GM19468 (cell line): ENCODE results near the gene TSSC4.
A peak's percentile ranks its signal among the peaks of the same experiment; 100 is the strongest.

ENCODE experiments used
- ATAC-seq: cut with Tn5 transposase; IDR thresholded peaks from one replicate; pipeline ENCODE4 v1.9.1; 2021; ENCODE audit warnings: mild to moderate bottlenecking, moderate library complexity, moderate number of reproducible peaks; ENCODE audit not compliant: unreplicated experiment; ENCODE audit errors: extremely low read depth

The TSSC4 gene

DNA sequence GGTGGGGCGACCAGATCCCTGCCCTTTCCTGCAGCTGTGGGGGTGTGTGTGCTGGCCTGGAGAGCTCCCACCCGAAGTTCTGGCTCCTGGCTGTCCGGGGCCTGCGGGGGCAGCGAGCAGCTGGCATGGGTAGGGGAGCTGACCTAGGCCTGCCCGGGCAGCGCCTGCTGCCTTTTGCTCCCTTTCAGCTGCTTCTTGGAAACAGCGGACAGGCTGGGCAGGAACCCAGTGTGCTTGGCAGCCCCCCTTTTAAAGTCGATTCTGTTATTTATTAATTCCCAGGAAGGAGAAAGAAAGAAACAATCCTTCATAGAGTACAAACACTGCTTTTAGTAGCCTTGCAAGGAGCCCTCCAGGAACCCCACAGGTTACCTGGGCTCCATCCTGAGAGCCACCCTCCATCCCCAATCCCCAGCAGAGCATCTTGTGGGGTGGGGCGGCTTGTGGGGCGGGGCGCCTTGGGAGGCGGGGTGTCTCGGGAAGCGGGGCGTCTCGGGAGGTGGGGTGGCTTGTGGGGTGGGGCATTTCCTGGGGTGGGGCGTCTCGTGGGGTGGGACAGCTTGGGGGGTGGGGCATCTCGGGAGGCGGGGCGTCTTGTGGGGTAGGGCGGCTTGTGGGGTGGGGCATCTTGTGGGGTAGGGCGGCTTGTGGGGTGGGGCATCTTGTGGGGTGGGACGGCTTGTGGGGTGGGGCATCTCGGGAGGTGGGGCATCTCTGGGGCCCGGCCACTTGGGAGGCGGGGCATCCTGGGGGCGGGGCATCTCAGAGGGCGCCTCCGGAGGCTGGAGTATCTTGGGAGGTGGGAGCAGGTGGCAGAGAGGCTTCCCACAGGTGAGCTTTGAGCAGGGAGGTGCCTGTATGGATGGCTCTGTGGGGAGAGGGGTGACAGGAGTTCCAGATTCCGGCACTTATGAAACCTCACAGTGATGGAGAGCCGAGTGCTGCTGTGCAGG is 16.4 kb upstream of the TSSC4 start:
- no peak for ATAC-seq

DNA sequence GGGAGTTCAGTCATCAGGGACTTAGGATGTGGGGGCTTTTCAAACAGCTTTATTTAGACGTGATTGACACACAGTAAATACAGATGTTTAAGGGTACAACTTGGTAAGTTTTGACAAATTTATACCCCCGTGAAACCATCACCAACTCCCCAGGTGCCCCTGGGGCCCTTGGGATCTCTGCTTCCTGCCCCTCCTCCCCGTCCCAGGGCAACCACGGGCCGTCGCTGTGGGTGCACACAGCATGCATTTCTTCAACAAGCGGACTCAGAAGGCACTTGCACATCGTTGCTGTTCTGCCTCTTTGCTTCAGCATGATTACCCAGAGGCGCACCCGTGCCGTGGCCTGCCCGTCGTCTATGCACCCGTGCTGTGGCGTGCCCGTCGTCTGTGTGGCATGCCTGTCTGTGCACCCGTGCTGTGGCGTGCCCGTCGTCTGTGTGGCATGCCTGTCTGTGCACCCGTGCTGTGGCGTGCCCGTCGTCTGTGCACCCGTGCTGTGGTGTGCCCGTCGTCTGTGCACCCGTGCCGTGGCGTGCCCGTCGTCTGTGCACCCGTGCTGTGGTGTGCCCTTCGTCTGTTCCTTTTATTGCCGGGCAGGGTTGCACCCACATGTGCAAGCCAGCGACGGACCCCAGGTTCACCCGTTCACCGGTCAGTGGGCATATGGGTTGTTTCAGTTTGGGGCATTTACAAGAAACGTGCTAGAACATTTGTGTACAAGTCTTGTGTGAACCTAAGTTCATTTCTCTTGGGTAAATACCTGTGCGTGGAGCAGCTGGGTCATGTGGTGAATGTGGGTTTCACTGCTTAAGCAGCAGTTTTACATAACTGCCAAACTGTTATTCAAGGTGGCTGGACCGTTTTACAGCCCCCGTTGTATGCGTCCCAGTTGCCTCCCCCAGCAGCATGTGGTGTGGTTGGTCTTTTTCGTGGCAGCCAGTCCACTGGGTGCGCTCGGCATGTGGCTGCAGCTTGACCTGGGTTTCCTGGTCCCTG is 15.1 kb upstream of the TSSC4 start:
- ATAC-seq = peak; percentile 40

- ATAC-seq = no peak
These were observed 14.0 kb upstream of the TSSC4 start for GRCh38 chr11:2386591-2386990.

GRCh38 chr11:2387266-2387987 is 13.1 kb upstream of the TSSC4 start:
- ATAC-seq = no peak

DNA sequence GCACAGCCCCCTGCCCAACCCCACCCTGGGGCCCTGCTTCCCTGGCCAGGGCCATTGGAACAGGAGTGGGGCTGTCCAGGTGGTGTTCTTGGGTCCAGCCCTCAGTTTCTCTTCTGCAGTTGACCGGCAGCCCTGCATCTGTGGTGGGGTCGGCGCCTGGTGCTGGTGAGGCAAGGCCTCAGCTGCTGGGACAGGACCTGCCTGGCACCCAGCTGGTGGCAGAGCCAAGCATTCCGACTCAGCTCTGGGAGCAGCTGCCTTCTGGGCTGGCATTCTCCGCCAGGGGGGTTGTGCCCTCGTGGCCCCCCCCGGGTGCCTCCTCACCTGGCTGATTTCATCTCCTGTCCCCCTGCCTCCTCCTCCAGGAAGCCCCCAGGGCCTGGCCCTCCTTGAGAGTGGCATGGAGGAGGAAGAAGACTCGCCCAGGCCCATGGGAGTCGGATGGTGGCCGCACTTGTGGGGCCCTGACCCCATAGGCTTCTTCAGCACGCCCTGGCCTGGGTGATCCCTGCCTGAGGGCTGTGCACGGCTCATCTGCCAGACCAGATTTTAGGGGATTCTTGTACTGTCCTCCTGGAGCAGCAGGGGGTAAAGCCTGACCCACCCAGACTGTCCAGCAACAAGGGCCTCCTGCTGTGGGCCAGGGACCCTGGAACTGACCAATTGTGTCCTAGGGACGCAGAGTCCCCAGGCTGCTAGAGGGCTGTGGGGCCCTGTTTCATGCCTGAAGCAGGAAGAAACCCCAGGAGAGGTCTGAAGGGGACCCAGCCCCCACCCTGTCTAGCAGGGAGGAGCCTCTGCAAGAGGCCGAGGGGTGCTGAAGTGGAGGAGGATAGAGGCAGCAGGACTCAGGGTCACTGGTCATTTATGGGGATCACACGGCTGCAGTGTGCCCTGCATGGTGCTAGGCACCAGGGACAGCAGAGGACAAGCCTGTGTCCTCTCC is 11.8 kb upstream of the TSSC4 start:
- no peak for ATAC-seq

DNA sequence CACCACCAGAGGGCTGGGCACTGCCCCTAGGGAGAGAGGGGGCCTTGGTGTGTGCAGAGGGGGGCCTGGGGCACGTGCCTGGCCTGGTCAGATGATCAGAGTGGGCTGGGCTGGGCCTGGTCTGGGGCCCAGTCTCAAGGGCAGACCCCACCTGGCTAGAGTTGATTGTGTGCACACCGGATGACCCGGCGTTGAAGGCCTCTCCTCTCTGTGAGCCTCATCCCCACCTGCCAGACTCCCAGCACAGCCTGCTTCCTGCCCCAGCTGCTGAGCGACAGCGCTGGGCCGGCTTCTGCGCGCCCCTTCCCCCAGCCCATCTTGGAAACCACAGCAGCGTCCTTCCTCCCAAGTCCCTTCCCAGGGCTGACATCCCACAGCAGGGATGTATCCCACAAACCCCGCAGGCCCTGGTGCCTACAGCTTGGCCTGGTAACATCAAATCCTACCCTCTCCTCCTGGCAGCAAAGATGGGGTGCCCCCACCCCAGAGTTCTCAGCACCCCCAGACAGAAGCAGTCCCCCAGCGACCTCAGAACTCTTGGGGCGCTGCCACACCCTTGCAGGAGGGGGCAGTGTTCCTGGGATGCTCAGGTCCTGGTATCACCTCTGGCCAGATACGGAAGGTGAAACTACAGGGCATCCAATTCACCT is 11.0 kb upstream of the TSSC4 start:
- ATAC-seq = no peak

DNA sequence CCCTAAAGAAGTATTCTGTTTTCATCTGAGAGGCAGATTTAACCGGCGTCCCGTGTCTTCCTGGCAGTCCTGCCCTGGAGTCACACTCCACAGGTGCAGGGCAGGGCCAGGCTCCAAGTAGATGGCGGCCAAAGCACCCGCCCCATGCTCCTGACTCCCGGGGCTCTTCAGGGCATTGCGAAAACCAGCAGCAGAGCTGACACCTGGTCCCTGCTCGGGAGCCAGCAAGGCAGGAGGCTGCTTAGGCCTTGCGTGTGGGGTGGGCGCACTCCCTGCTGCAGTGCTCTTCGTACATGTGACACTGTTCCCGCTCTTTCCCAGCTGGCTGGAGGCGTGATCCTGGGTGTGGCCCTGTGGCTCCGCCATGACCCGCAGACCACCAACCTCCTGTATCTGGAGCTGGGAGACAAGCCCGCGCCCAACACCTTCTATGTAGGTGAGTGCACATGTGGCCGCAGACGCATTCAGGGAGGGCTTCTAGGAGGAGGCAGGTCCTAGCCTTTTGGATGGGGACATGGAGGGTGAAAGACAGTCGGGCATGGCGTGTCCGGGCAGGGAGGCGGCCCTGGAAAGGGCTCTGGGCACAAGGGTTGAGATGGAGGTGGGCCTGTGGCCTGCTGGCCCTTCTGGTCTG is 10.3 kb upstream of the TSSC4 start:
- no peak for ATAC-seq

DNA sequence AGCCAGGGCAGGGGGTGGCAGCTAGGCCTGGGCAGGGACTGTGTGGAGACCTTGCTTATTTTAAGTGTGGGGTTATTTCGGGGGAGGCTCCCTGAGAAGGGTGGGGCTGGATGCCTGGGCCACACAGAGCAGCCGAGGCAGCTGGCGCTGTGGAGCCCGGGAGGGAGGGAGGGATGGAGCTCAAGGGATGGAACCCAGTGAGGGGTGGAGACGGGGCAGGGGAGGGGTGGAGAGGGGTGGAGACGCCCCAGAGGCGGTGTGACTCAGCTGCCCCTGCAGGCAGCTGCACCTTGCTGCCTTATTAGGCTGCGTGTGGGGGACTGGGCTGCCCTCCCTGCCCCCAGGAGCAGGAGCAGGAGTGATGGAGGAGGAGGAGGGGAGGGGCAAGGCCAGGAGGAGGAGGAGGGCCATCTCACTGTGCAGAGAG is 9.8 kb upstream of the TSSC4 start:
- ATAC-seq = no peak

DNA sequence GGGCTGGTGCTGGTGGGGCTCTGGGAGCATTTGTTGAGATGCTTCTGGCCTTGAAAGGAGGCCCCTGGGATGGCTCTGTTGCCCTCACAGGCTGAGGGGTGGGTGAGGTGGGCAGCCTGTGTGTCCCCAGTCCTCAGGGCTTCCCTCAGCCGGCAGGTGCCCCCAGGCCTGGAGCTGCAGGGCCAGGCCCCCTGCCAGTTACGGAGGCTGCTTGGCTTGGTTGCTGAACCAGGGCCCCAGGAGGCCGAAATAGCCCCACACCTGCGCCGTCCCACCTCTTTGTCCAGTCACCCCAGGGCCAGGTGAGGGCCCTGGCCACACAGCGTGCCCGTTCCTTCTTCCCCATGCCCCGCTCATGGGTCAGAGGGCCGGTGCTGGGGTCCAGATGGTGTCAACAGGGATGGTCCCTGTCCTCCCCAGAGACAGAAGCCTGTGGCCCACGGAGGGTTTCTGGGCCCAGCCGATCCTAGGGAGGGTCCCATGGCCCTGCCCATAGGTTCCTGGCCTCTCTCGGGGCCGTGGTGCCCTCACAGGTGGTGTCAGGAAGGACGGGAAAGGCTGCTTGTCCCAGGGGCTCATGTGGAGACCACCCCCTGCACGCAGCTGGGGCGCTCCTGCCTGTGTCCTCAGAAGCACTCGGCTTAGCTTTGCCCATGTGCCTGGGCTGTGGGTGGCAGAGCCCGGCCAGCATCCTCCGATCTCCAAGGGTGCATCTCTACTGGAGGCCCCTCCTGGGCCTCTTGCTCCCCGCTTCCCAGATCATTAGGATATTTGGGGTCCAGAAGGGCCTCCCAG is 9.2 kb upstream of the TSSC4 start:
- no peak for ATAC-seq

DNA sequence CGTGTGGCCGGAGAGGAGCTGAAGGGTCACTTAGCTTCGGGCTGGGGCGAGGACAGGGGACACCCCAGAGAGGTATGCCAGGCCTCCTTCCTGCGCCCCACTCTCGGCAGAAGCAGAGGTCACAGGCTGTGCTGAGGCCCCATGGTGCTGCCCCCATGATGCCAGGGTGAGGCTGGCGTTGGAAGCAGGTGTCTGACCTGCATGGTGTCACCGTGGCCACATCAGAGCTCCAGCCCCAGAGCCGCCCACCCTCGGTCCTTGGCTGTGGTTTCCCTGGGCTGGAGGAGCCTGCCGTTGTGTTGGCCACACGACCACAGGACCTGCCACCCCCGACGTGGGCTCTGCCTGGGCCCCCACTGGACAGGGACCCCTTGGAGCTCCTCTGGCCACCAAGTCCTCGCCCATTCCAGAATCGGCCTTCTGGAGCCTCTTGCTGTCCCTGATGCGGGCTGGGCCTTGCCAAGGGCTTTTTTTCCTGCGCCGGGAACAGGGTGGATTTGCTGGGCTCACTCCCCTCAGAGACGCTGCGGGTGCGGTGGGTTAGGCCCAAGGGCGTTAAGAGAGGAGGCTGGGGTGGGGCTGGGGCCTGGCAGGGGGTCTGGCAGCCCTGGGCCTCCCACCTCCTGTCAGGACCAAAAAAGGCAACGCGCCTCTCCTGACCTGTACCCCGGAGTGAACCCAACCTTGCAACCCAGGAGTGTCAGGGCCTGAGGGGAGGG is 8.2 kb upstream of the TSSC4 start:
- no peak for ATAC-seq

- no peak for ATAC-seq
These were observed 7.3 kb upstream of the TSSC4 start for GRCh38 chr11:2393111-2393868.

DNA sequence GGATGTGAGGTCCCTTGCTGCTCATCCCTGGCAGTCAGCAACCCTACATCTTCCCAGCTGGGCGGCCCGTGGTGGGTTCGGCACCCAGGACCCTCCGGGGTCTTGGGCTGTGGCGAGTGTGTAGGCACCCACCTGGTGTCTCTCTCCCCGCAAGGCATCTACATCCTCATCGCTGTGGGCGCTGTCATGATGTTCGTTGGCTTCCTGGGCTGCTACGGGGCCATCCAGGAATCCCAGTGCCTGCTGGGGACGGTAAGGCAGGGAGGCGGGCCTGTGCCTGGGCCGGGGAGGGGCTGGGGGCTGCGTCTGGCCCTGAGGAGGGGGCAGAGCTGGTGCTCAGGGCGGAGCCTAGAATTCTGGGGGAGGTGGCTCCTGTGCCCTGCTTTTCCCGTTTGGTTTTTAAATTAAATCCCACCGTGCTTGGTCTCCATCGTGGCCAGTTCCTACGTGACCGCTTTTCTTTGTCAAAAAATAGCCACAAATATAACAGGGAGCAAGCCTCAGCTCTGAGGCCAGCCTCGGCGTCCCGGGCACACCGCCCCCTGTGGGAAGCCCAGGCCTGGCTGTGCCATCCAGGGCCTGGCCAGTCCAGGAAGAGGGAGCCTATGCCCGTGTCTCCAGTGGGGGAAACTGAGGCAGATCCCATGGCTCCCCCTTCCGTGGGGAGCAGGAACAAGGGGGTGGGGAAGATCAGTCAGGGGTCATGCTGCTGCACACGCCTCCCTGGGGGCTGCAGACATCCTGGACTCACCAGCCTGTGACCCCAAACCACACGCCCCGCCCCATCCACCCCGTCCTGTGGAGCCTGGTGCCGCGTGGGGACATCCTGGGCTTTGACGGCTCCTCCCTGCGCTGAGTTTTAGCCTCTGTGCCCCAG is 6.4 kb upstream of the TSSC4 start:
- no peak for ATAC-seq

DNA sequence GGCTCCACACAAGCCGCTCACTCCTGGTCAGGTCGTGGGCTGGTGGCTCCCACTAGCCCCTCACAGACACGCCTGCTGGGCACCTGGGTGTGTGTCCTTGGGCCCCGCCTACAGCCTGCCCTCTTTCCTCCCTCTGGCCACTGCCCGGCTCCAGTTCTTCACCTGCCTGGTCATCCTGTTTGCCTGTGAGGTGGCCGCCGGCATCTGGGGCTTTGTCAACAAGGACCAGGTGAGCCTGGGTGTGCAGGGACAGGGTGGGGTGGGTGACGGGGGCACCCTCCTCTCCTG is 5.8 kb upstream of the TSSC4 start:
- no peak for ATAC-seq

- ATAC-seq = no peak
These were observed 5.3 kb upstream of the TSSC4 start for GRCh38 chr11:2395211-2395730.

GRCh38 chr11:2395856-2396255 is 4.7 kb upstream of the TSSC4 start:
- ATAC-seq = no peak
